DMS153 (cell line): ENCODE data around the gene GLI1.
"Not testable (repeated sequence)": the region's sequence is repeated elsewhere in the genome, so short reads cannot be mapped to it uniquely, and the experiment has no call there.

Experiments
- DNase-seq: peaks from one replicate; lab custom pipeline; 2025; lab: John Stamatoyannopoulos, UW

The GLI1 gene

GRCh38 chr12:57459750-57460467 is at the start of gene GLI1:
Gene GLI1 (plus strand): TSS chr12:57459785. CDS start chr12:57463692, 3,907 bp downstream.
- DNase-seq, result no peak

DNA sequence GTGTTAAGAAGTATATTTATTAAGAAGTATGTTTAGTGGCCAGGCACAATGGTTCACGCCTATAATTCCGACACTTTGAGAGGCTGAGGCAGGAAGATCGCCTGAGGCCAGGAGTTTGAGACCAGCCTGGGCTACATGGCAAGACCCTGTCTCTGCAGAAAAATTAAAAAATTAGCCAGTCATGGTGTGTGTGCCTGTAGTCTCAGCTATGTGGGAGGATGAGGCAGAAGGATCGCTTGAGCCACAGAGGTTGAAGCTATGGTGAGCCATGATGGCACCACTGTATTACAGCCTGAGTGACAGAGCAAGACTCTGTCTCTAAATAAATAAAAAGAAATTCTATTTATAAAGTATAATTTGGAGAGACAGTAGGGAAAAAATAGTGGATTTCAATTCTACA is 49.1 kb upstream of the GLI1 start:
- no peak for DNase-seq

DNA sequence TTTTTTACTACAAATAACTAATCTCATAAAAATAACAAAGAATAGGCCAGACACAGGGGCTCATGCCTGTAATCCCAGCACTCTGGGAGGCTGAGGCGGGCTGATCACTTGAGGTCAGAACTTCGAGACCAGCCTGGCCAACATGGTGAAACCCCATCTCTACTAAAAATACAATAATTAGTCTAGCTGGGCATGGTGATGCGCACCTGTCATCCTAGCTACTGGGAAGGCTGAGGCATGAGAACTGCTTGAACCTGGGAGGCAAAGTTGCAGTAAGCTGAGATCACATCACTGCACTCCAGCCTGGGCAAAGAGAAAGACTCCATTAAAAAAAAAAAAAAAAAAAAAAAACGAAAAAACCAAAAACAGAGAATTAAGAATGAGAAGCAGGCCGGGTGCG is 45.4 kb upstream of the GLI1 start:
- DNase-seq, result not testable (repeated sequence)

DNA sequence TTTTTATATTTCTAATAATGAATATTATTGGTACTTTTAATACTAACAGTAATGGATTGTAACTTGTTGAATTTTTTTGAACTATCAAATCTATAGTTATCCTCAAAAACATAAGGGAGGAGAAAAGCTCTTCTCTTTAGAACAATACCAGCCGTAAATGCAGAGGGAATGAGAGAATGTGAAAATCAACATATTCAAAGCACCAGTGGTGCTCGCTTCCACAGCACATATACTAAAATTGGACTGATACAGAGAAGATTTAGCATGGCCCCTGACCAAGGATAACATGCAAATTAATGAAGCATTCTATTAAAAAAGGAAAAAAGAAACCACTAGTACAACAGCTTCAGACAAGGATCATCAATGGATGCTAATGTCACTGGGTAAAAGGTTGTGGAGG is 44.5 kb upstream of the GLI1 start:
- no peak for DNase-seq

- no peak for DNase-seq
These were observed 43.3 kb upstream of the GLI1 start for GRCh38 chr12:57416039-57416996.

DNA sequence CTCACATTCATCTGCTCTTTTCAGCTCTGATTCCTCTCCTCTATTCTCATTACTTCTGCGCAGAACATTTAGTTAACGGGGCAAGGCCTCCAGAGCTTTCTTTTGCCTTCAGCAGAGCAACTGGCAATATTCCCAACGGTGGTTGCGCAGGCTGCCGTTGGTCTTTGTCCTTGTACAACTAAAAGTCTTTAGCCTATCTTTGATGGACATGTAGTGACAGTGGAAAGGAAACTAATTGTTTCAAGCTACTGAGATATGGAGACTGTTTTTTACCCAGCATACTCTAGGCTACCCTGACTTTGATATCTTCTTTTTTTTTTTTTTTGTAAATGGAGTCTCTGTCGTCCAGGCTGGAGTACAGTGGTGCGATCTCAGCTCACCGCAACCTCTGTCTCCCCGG is 41.3 kb upstream of the GLI1 start:
- no peak for DNase-seq

GRCh38 chr12:57419495-57419894 is 40.1 kb upstream of the GLI1 start:
- no peak for DNase-seq

DNA sequence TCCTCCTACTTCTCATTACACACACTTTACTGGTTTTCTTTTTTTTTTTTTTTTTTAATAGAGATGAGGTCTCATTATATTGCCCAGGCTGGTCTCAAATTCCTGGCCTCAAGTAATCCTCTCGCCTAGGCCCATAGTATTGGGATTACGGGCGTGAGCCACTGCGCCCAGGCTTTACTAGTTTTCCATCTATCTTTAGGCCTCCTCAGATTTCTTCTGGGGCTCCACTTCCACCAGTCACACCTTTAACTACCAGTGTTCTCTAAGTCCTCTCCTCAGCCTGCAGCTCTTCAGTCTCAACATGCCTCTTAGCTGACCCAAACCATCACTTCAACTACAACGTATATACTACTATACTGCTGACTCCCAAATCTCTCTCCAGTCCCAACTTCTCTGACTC is 39.1 kb upstream of the GLI1 start:
- DNase-seq, result no peak

- not testable (repeated sequence) for DNase-seq
These were observed 32.6 kb upstream of the GLI1 start for GRCh38 chr12:57426948-57427347.

GRCh38 chr12:57428965-57429364 is 30.6 kb upstream of the GLI1 start:
- no peak for DNase-seq

- no peak for DNase-seq
These were observed 30.0 kb upstream of the GLI1 start for GRCh38 chr12:57429473-57430111.

GRCh38 chr12:57430112-57430930 is 29.3 kb upstream of the GLI1 start:
- no peak for DNase-seq

DNA sequence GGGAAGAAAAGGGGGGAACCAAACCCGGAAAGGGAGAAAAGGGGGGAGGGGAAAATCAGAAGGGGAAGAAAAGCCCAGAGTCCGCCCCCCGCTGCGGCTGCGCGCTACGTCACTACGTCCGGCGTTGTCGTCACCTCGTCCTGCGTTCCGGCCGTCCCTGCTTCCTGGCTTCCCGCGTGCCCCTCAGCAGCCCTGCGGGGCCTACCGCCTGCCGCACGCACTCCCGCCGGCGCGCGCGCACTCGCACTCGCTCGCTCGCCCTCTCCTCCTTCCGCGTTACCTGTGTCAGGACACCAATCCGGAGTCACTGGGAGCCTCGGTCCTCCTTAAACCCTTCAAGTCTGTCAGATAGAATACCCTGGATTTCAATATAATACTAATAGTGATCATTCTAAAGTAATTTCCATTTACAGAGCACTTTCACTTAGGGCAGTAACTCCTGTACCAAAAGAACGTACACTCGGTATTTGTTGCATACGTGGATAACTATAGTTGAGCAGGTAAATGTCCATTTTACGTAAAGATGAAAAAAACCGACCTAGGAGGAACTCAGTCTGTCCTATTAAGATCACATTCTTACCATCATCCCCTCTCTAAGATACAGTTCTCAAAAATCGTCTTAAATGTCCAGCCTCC is 28.5 kb upstream of the GLI1 start, which contains the start of gene R3HDM2:
R3HDM2 (minus strand) TSS at position 113 of the 636 bp plus-strand sequence. CDS start 120,615 bp downstream, outside the sequence.
- DNase-seq, result peak; percentile 92

- no peak for DNase-seq
These were observed 27.9 kb upstream of the GLI1 start for GRCh38 chr12:57431654-57432188.

DNA sequence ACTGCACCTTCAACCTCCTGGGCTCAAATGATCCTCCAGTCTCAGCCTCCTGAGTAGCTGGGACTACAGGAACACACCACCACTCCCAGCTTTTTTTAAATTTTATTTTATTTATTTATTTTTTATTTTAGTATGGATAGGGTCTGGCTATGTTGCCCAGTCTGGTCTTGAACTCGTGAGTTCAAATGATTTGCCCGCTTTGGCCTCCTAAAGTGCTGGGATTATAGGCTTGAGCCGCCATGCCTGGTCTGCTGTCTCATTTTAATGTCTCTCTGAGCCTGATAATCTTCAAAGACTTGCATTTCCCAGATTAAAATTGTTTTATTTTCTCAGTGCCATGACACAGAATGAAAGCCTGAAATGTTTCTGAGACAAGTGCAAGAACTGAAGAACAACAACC is 26.2 kb upstream of the GLI1 start:
- no peak for DNase-seq

GRCh38 chr12:57434517-57435223 is 24.9 kb upstream of the GLI1 start, which contains the start of gene INHBC:
Gene INHBC (plus strand): TSS chr12:57434784. CDS start chr12:57434887, 103 bp downstream.
- no peak for DNase-seq

DNA sequence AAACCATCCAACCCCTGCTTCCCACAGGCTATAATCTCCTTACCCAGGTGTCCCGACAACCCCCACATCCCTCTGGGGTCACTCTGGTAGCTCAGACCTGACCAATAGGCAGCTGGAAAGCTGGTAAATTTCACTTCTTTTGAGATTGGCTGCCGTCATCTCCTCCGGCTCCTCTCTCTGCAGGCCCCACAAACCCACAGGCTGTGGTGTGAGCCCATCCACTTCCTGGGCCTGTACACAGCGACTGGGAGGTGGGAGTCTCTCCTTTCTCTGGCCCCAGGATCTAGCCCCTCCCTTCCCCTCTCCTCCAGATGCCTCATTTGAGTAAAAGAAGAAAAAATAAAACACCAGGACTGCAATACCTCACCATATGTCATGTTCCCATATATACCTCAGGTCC is 24.3 kb upstream of the GLI1 start:
- DNase-seq, result no peak

GRCh38 chr12:57438400-57438799 is 21.2 kb upstream of the GLI1 start:
- DNase-seq, result no peak

DNA sequence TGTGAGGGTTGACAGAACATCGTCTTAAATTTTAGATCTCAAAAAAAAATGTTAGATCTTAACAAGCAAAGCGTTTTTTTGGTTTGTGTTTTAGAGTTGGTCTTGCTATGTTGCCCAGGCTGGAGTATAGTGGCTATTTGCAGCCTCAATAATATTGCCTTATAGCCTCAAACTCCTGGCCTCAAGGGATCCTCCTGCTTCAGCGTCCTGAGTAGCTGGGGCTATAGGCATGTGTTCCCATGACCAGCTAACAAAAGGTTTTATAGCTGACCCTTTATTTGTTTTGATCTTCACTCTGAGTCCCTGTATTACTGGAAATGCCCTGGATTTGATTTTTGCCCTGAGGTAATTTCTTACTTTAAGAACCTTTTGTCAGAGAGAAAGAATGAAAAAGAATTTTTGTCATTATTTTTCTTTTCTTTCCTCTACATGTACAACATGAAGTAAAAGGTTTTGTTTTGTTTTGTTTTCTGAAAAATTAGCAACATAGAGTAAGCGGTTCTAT is 19.8 kb upstream of the GLI1 start:
- DNase-seq, result no peak

DNA sequence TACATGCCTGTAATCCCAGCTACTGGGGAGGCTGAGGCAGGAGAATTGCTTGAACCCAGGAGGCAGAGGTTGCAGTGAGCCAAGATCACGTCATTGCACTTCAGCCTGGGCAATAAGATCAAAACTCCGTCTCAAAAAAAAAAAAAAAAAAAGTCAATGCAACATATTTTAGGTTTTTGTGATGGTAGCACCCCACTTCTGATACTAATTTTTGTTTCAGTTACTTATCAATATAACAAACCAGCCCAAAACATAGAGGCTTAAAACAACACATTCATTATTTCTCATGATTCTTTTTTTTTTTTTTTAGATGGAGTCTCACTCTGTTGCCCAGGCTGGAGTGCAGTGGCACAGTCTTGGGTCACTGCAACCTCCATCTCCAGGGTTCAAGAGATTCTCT is 18.2 kb upstream of the GLI1 start:
- DNase-seq, result not testable (repeated sequence)
